Forelimb muscle (tissue), 1 donor: ENCODE results near the gene NFATC3. TPM values are rescaled to one million over a fixed set of nuclear protein-coding genes. Genes with fewer than 3 reads are reported as not detected.

Experiments
- DNase-seq: peaks from one replicate; pipeline ENCODE4 v3.0.0-alpha.2; 2013; ENCODE audit warnings: low read depth
- polyA plus RNA-seq: library from polyadenylated mRNA; unstranded; fragments of 120-200 nt; gene quantifications from one replicate; pipeline ENCODE4 v1.2.1, GENCODE V29; 2013; ENCODE audit not compliant: insufficient read length

NFATC3 gene
- 27.6 TPM for polyA plus RNA-seq

- peak; percentile 75 for DNase-seq
Measured at GRCh38 chr16:68085259-68086071, at the start of gene NFATC3. Gene NFATC3 (plus strand): TSS chr16:68085370. CDS start chr16:68085682, 312 bp downstream.

GRCh38 chr16:68037841-68038597 is 47.2 kb upstream of the NFATC3 start:
- no peak for DNase-seq

GRCh38 chr16:68040506-68041288 is 44.5 kb upstream of the NFATC3 start:
- no peak for DNase-seq

GRCh38 chr16:68041783-68042182 is 43.4 kb upstream of the NFATC3 start:
- no peak for DNase-seq

- DNase-seq, result no peak
Measured at GRCh38 chr16:68046106-68046505, 39.1 kb upstream of the NFATC3 start.

- DNase-seq, result no peak
Measured at GRCh38 chr16:68047987-68048386, 37.2 kb upstream of the NFATC3 start.

- no peak for DNase-seq
Measured at GRCh38 chr16:68049449-68049848, 35.7 kb upstream of the NFATC3 start.

GRCh38 chr16:68055395-68055794 is 29.8 kb upstream of the NFATC3 start:
- DNase-seq, result no peak

- DNase-seq, result no peak
Measured at GRCh38 chr16:68059804-68060203, 25.4 kb upstream of the NFATC3 start.

GRCh38 chr16:68061396-68061795 is 23.8 kb upstream of the NFATC3 start:
- DNase-seq, result no peak

- DNase-seq, result no peak
Measured at GRCh38 chr16:68062910-68063393, 22.2 kb upstream of the NFATC3 start.

GRCh38 chr16:68064791-68065365 is 20.3 kb upstream of the NFATC3 start:
- no peak for DNase-seq

- no peak for DNase-seq
Measured at GRCh38 chr16:68065716-68066305, 19.4 kb upstream of the NFATC3 start.

GRCh38 chr16:68066763-68067162 is 18.4 kb upstream of the NFATC3 start:
- no peak for DNase-seq

GRCh38 chr16:68068926-68069325 is 16.2 kb upstream of the NFATC3 start:
- DNase-seq, result no peak

- DNase-seq, result no peak
Measured at GRCh38 chr16:68069511-68070248, 15.5 kb upstream of the NFATC3 start.

- DNase-seq, result no peak
Measured at GRCh38 chr16:68070249-68070730, 14.9 kb upstream of the NFATC3 start.

- DNase-seq, result no peak
Measured at GRCh38 chr16:68070806-68071517, 14.2 kb upstream of the NFATC3 start.

GRCh38 chr16:68071518-68071901 is 13.7 kb upstream of the NFATC3 start:
- no peak for DNase-seq
